ENCODE measurements around the gene TTLL13. TPM values are rescaled to one million over a fixed set of nuclear protein-coding genes. Genes with fewer than 3 reads are reported as not detected.

The TTLL13 gene
- total RNA-seq, 1 donor from 2014 or later, result not detected

- H3K27me3 ChIP-seq (ENCODE audit: control insufficient read depth, insufficient read depth, low read length), result no peaks in the 10 kb centered on the region
- peaks cover 4% of the 10 kb centered on the region for H3K36me3 ChIP-seq (ENCODE audit: control insufficient read depth, insufficient read depth, low read length)
- no peak overlapping the region for H3K4me3 ChIP-seq (ENCODE audit: low read depth, low read length)
- DNase-seq (ENCODE audit: low read depth), result no peak
- TF ChIP-seq CTCF (IDR thresholded peaks at IDR 0.05; ENCODE audit: insufficient read depth, low read length, poor library complexity, severe bottlenecking), result no peak
Measured at GRCh38 chr15:90231028-90232017, 18.0 kb upstream of the TTLL13 start.

GRCh38 chr15:90232196-90232595, 17.2 kb upstream of the TTLL13 start:
- Histone ChIP-seq H3K36me3 (ENCODE audit: control insufficient read depth, insufficient read depth, low read length) (peaks cover 4% of the 10 kb centered on the region), H3K27me3 (ENCODE audit: control insufficient read depth, insufficient read depth, low read length) (no peaks in the 10 kb centered on the region), H3K4me3 (ENCODE audit: low read depth, low read length) (peak overlapping the region; percentile 75)
- TF ChIP-seq CTCF (IDR thresholded peaks at IDR 0.05; ENCODE audit: insufficient read depth, low read length, poor library complexity, severe bottlenecking), result no peak
- no peak for DNase-seq (ENCODE audit: low read depth)

- H3K27me3 ChIP-seq (ENCODE audit: control insufficient read depth, insufficient read depth, low read length), result no peaks in the 10 kb centered on the region
- TF ChIP-seq CTCF (IDR thresholded peaks at IDR 0.05; ENCODE audit: insufficient read depth, low read length, poor library complexity, severe bottlenecking), result peak; percentile 41
- no peak for DNase-seq (ENCODE audit: low read depth)
- peak overlapping the region; percentile 75 for H3K4me3 ChIP-seq (ENCODE audit: low read depth, low read length)
- H3K36me3 ChIP-seq (ENCODE audit: control insufficient read depth, insufficient read depth, low read length), result peaks cover 3% of the 10 kb centered on the region
Measured at GRCh38 chr15:90232941-90233386, 16.4 kb upstream of the TTLL13 start.

- DNase-seq (ENCODE audit: low read depth), result peak; percentile 81
- Histone ChIP-seq H3K36me3 (ENCODE audit: control insufficient read depth, insufficient read depth, low read length) (peaks cover 3% of the 10 kb centered on the region), H3K27me3 (ENCODE audit: control insufficient read depth, insufficient read depth, low read length) (no peaks in the 10 kb centered on the region), H3K4me3 (ENCODE audit: low read depth, low read length) (peak within 1 kb of the TSS; percentile 75)
- no peak for TF ChIP-seq CTCF (IDR thresholded peaks at IDR 0.05; ENCODE audit: insufficient read depth, low read length, poor library complexity, severe bottlenecking)
Measured at GRCh38 chr15:90233387-90234095, 15.8 kb upstream of the TTLL13 start, which contains the start of gene CIB1. CIB1 (minus strand) TSS chr15:90233941; CDS start chr15:90233885, 56 bp downstream.

GRCh38 chr15:90234096-90234988, 15.0 kb upstream of the TTLL13 start, which contains the start of gene GDPGP1:
GDPGP1 (plus strand) TSS chr15:90234209; CDS start chr15:90240909, 6,700 bp downstream.
- no peak for DNase-seq (ENCODE audit: low read depth)
- Histone ChIP-seq H3K27me3 (ENCODE audit: control insufficient read depth, insufficient read depth, low read length) (no peaks in the 10 kb centered on the region), H3K4me3 (ENCODE audit: low read depth, low read length) (peak within 1 kb of the TSS; percentile 75), H3K36me3 (ENCODE audit: control insufficient read depth, insufficient read depth, low read length) (peaks cover 3% of the 10 kb centered on the region)
- TF ChIP-seq CTCF (IDR thresholded peaks at IDR 0.05; ENCODE audit: insufficient read depth, low read length, poor library complexity, severe bottlenecking), result no peak
